Kidney epithelial cell (primary cell): Measurements from ENCODE around the gene VSTM2B. TPM values are rescaled to one million over a fixed set of nuclear protein-coding genes. Genes with fewer than 3 reads are reported as not detected.

Source experiments
- DNase-seq: peaks from one replicate; pipeline ENCODE4 v3.0.0-alpha.2; 2010; ENCODE audit warnings: low read depth
- H3K27me3 ChIP-seq: 2 replicates; pipeline ENCODE4 v1.6.0; 2011; ENCODE audit warnings: low read length; ENCODE audit not compliant: control insufficient read depth, insufficient read depth
- H3K36me3 ChIP-seq: 2 replicates; pipeline ENCODE4 v1.5.1; 2011; ENCODE audit warnings: low read length; ENCODE audit not compliant: control insufficient read depth, insufficient read depth
- H3K4me3 ChIP-seq: 2 replicates; pipeline ENCODE4 v1.5.1; 2011; ENCODE audit warnings: low read depth, mild to moderate bottlenecking, control low read depth, low read length
- total RNA-seq: library from RNA; depleted of rRNA; stranded (reverse); fragments of >200 nt; gene quantifications from 2 replicates; pipeline ENCODE4 v1.2.3, GENCODE V29; 2015
- TF ChIP-seq, protein P1 (sequence below): IDR thresholded peaks from 2 replicates; pipeline ENCODE4 v1.5.1; 2011; ENCODE audit warnings: mild to moderate bottlenecking, moderate library complexity, low read length, control low read depth, inconsistent platforms; ENCODE audit not compliant: insufficient read depth, poor library complexity, severe bottlenecking

The VSTM2B gene
- total RNA-seq, 1 donor from 2014 or later, result not detected

DNA sequence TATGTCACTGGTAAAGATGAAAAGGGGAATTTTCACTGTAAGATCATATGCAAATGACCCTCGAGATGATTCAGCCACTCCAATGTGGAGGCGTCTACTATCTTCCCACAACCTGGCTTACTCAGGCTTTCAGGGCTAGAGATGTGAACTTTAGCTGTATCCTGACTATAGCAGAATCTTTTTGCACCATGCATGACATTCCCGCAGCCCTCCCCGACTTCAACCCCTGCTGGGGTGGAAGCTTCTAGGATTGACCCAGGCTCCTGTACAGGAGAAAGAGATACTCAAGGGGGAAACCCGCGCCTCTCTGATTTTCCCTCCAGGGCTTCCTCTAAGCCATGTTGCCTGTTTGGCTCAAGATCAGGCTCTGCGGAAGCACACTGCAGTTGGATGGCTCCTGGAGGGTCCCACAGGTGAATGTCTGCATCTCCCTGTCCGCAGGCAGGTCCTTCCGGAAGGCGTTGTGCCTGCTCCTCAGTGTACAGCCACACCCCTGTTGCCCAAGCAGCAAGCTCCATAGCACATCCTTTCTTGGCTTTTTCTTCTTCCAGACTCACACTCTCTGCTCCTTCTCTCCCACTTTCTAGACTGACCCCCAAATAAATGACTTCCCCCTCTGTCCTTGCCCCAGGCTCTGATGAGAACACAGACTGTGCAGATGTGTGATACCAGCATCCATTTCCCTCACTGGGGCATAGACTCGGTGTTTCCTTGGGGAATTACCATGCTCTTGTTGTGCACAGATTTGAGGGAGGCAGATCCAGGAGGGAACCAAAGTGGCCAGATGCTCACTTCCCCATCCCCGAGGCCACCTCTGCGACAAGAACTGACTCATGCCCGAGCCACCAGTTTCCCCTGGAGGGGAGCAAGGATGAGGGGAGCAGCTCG lies 51.2 kb downstream of the VSTM2B start:
- no peak overlapping the region for H3K4me3 ChIP-seq
- no peak for DNase-seq
- H3K36me3 ChIP-seq, result no peaks in the 10 kb centered on the region
- peaks cover 6% of the 10 kb centered on the region for H3K27me3 ChIP-seq
- TF ChIP-seq, protein P1, sequence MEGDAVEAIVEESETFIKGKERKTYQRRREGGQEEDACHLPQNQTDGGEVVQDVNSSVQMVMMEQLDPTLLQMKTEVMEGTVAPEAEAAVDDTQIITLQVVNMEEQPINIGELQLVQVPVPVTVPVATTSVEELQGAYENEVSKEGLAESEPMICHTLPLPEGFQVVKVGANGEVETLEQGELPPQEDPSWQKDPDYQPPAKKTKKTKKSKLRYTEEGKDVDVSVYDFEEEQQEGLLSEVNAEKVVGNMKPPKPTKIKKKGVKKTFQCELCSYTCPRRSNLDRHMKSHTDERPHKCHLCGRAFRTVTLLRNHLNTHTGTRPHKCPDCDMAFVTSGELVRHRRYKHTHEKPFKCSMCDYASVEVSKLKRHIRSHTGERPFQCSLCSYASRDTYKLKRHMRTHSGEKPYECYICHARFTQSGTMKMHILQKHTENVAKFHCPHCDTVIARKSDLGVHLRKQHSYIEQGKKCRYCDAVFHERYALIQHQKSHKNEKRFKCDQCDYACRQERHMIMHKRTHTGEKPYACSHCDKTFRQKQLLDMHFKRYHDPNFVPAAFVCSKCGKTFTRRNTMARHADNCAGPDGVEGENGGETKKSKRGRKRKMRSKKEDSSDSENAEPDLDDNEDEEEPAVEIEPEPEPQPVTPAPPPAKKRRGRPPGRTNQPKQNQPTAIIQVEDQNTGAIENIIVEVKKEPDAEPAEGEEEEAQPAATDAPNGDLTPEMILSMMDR, result no peak

GRCh38 chr19:29577649-29577963 lies 51.8 kb downstream of the VSTM2B start:
- TF ChIP-seq, protein P1, result no peak
- H3K36me3 ChIP-seq, result no peaks in the 10 kb centered on the region
- DNase-seq, result no peak

GRCh38 chr19:29578349-29578748 lies 52.6 kb downstream of the VSTM2B start:
- Histone ChIP-seq H3K27me3 (peaks cover 6% of the 10 kb centered on the region), H3K4me3 (no peak overlapping the region), H3K36me3 (no peaks in the 10 kb centered on the region)
- TF ChIP-seq, protein P1, result no peak
- DNase-seq, result no peak

More at GRCh38 chr19:29577649-29577963, 51.8 kb downstream of the VSTM2B start:
- Histone ChIP-seq H3K4me3 (no peak overlapping the region), H3K27me3 (peaks cover 6% of the 10 kb centered on the region)

DNA sequence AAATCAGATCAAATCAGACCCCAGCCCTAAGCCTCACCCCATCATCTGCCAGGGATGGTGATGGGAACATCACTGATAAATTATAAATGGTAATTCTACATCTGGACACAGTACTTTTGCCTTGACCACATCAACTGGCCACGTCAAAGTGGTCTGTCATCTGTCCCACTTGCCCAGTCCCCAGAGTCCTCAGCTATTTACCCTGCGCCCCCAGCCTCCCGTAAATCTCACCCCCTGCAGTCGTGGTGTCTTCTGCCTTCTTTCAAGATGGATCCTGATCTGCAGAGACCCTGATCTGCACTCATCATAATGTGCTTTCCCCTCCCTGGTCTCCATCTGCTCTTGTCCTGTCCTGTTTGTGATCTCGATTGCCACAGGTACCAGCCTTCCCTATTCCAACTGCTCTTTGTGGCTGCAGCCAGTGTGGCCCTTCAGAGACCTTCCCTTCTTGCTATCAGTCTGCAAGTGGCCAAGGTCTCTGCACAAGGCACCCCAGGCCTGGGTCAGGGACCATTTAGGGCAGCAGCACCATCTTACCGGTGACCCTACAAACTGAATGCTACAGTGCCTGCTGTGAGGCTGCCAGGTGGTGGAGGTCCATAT lies 53.6 kb downstream of the VSTM2B start:
- TF ChIP-seq, protein P1, result no peak
- Histone ChIP-seq H3K36me3 (no peaks in the 10 kb centered on the region), H3K4me3 (no peak overlapping the region), H3K27me3 (peaks cover 6% of the 10 kb centered on the region)
- DNase-seq, result no peak

DNA sequence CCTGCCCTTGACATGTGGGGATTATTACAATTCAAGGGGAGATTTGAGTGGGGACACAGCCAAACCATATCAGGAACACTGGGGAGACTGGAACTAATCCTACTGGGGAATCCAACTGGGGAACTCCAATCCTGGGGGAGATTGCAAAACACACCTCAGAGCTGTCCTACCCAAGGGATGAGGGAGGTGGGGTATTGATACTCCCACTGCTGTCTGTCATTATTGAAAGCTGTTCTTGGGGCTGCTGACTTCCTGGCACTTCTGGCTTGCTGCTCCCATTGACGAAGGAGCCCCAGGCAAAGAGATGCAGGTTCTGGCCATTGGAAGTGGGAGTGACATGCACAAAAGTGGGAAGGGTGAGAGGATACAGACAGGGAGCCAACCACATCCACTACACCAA lies 55.6 kb downstream of the VSTM2B start:
- DNase-seq, result no peak
- H3K4me3 ChIP-seq, result no peak overlapping the region
- TF ChIP-seq, protein P1, result no peak
- no peaks in the 10 kb centered on the region for H3K36me3 ChIP-seq
- H3K27me3 ChIP-seq, result no peaks in the 10 kb centered on the region
